ENCODE data around the gene UCP2.

UCP2 gene, protein sequence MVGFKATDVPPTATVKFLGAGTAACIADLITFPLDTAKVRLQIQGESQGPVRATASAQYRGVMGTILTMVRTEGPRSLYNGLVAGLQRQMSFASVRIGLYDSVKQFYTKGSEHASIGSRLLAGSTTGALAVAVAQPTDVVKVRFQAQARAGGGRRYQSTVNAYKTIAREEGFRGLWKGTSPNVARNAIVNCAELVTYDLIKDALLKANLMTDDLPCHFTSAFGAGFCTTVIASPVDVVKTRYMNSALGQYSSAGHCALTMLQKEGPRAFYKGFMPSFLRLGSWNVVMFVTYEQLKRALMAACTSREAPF
- 21.2 to 29.4 (median 23.7) reads per million in 4 experiments for total RNA-seq

GRCh38 chr11:73982595-73982989, at the start of gene UCP2:
Gene UCP2 (minus strand): TSS chr11:73982843. CDS start chr11:73978378, 4,465 bp downstream.
- DNase-seq: peak; percentile 75

DNA sequence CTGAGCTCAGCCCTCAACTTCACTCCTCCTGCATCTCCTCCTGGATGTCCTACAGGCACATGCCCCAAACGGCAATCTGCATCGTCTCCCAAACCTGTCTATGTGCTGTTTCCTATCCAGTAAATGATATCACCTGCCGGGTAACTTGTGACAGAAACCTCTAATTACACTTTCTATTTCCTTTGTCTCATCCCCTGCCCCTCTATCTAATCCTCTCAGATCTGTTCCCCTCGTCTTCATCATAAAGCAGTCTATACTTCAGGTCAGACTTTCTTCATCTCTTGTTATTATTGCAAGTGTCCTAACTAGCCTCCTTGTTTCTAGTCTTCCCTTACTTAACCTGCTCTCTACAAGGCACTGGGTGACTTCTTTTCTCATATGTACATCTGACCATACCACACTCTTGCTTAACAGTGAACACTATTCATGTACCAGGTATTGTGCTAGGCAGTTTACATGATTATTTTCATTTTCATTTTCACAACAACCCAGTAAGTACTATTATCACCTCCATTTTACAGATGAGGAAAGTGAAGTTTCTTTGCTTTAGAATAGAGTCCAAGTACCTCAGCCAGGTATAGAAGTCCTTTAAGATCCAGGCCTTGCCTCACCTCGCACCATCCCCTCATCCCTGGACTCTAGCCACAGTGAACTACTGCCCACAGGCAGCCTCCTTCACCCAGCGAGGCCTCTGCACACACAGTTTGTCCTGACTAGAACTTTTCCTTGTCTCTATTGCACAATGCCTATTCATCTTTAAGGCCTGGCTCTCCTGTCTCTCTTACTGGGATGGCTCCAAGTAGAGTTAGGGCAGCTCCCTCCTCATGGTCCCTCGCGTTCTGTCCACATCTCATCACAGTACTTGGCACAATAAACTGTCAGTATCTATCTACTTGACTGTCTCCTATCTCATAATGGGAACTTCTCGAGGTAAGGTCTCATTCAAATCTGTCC, 48.4 kb upstream of the UCP2 start:
- DNase-seq: no peak

DNA sequence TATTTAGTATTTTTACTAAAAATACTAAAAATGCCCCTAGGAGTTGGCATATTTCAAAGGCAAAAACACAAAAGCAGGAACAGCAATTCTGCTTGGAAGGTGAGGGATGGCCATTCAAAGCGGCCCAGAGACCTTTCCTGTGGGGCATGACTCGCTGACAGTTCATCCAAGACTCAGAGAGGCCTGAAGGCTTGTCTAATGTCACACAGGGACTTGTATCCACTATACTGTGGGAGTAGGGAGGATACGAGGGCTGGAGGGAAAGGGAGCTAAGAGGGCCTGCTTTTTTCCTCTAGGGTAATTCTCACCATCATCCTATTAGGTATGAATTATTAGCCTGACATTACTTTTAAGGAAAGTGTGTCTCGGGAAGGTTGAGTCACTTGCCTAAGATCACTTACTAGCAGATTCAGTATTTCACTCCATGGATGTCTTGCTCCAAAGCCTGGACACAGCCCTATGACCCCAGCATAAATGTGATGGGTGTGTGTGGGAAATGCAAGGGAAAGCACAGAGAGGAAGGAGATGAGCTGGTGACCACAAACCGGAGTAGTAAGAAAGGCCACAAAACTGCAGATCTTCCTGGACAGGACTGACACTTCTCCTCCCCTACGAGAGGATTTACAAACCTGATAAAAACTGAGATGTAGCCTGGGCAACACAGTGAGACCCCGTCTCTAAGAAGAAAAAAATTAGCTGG, 43.0 kb upstream of the UCP2 start:
- DNase-seq: no peak

DNA sequence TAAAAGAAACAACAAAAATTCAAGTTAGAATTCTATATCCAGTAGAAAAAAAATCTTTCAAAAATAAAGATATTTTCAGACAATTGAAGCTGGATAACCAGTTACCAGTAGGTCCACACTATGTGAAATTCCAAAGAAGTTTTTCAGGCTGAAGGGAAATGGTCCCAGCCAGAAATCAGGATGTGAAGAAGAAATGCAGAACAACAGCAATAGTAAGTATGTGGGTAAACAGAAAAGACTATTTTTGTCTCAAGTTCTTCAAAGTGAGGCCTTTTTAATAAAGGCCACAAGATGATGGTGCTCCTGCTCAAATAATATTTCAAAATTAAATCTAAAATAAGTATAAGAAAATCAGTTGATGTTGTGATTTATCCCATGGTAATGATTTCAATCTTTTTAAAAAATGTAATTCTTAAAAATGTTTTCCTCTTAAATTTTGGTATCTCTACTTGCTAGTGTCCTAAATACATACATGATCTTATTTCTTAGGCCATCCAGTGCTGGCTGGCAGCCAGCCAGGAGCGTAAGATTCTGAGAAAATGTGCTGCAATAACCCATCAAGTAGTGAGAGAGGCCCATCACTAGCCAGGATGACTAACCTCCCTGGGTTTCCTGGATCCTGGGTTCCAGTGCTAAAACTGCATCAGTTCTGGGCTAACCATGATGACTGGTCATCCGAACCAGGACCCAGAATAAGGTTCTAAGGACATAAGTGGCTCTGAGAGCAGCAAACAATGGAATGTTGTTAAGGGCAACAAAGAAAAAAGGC, 41.8 kb upstream of the UCP2 start:
- no peak for DNase-seq

DNA sequence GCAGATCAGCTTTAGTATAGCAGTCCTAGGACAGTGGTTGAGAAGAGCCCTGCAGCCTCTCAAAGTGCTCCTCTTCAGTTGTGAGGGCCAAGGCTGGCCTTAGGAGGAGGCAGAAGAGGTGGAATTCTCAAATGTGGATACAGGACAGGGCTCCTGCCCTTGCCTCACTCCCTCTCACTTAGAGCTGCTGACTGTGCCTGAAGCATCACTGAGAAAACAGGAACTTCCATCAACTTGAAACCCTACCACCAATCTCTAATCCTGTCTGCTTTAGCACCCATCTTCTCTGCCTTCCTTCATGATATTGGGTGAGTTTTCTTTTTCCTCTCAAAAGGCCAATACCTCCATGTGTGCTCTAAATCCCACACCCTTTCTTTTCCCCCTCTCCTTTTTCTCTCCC, 40.6 kb upstream of the UCP2 start:
- DNase-seq: no peak

DNA sequence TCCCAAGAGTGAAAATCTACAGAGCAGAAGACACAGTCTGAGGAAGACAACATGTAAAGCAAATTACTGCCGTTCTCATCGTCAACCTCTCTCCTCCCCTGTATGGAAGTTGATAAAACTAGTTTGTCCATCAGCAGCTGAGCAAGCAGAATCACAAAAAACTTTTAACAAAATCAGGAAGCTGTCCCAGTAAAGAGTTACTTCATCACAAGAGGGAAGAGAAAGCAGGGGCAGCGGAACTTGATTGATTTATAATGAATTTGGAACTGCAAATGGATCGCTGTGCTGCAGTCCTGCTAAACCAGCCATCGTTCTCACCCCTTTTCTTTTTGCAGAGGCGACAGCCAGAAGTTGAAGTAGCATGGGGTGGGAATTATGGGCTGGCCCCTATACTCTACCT, 39.9 kb upstream of the UCP2 start:
- DNase-seq: no peak

GRCh38 chr11:74021998-74022397, 39.4 kb upstream of the UCP2 start:
- DNase-seq: no peak

- no peak for DNase-seq
Observed at GRCh38 chr11:74020539-74020938, 37.9 kb upstream of the UCP2 start.

GRCh38 chr11:74019860-74020259, 37.2 kb upstream of the UCP2 start:
- no peak for DNase-seq

- no peak for DNase-seq
Observed at GRCh38 chr11:74019104-74019738, 36.6 kb upstream of the UCP2 start.

- no peak for DNase-seq
Observed at GRCh38 chr11:74018331-74019005, 35.8 kb upstream of the UCP2 start.

GRCh38 chr11:74017631-74018030, 35.0 kb upstream of the UCP2 start:
- DNase-seq: no peak

GRCh38 chr11:74015919-74016684, 33.5 kb upstream of the UCP2 start:
- DNase-seq: no peak

GRCh38 chr11:74014880-74015279, 32.2 kb upstream of the UCP2 start:
- DNase-seq: no peak

- no peak for DNase-seq
Observed at GRCh38 chr11:74013141-74013540, 30.5 kb upstream of the UCP2 start.

DNA sequence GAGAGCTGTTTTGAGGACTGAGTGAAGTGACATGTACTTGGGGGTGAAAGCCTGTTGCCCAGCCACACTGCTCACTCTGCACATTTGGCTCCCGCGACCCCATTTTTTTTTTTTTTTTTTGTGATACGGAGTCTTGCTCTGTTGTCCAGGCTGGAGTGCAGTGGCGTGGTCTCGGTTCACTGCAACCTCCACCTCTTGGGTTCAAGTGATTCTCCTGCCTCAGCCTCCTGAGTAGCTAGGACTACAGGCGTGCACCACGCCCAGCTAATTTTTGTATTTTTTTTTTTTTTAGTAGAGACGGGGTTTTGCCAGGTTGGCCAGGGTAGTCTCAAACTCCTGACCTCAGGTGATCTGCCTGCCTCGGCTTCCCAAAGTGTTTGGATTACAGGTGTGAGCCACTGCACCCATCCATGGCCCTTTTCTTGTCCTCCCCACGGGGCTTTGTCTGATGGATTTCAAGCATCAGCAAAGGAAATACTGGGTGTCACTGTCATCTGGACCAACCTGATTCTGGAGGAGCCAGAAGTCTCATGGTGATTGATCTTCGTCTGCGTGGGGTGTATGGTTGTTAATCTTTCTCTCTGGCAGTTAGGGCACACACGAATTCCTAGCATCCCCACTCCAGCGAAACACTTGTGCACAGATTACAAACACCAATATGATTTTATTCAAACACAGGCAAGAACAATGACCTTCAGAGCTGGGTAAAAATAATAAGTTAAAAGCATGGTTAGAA, 29.6 kb upstream of the UCP2 start:
- DNase-seq: no peak

DNA sequence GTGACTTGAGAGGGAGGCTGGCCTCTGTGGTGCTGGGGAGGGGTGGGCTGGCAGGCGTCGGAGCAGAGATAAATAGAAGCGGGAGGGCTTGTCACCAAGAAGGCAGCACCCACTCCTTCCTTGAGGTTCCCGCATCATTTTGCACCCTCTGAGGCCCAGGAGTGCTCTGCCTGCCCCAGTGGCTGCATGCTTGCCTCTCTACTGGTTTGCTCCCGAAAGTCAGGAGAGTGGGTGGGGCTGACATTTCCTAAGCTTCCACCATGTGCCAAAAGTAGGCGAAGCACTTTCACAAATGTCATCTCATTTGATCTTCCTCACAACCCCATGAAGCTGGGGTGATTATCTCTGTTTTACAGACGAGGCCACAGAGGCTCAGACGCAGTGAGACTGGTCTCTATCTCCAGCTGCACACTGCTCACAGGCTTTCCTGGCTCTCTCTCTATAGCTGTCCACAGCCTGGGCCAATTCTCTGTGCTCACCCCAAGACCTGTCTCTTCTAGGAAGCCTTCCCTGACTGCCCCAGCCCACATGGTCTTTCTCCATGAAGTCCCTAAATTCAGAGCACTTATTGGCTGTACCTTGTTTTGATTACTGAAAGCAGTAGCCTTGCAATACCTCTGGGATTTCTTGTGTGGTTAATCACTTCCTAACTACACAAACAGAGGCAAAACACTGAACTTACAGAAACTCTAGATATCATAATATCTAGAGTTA, 28.9 kb upstream of the UCP2 start:
- DNase-seq: no peak

DNA sequence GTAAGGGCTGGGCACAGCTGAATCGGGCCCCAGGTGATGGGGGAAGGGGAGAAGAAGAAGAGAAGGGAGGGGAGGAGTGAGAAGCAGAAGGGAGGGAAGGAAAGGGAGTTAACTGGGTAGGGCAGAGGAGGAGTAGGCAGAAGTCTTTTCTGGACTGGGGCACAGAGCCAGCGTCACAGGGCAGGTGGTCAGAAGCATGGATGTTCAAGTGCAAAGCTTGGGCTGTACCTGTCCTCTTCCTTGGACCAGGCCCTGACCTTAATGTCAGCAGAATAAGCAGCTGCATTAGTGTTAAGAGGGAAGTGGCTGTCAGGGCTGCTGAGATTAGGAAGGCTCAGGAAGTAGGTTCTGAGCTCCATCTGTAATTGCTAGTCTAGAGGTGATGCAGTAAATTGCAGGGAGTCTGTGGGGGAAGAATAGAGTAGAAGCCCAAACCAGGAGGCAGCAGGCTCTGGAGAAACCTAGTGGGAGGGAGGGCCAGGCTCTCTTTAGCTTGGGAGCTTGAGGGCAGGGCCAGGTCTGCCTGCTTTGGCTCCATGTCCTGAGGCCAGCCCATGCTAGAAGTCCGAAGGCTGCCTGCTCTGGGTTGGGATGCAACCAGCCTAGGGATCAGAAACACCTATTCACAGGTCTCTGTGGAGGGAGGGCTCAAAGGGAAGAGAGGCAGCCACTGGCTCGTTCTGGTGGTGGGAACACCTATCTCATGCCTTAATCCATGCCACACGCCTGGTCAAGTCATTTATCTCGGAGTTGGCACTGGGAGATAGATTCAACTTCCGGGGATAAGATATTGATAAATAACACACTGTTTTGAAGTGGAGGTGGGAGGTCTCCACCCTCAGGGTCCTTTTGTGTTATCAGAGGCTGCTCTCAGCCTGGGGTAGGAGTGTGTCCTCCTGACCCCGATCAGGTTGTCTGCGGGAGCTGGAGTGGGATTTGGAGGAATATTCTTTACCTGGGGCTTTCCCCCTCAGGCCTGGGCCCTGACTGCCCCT, 28.0 kb upstream of the UCP2 start:
- DNase-seq: no peak

Measured in effector CD8-positive, alpha-beta T cell (primary cell).